NCI-H2196 (cell line): ENCODE measurements around the gene IL16.

Experiments used
- DNase-seq: peaks from one replicate; lab custom pipeline; 2025; ENCODE audit not compliant: unreplicated experiment; lab: John Stamatoyannopoulos, UW

Gene IL16

DNA sequence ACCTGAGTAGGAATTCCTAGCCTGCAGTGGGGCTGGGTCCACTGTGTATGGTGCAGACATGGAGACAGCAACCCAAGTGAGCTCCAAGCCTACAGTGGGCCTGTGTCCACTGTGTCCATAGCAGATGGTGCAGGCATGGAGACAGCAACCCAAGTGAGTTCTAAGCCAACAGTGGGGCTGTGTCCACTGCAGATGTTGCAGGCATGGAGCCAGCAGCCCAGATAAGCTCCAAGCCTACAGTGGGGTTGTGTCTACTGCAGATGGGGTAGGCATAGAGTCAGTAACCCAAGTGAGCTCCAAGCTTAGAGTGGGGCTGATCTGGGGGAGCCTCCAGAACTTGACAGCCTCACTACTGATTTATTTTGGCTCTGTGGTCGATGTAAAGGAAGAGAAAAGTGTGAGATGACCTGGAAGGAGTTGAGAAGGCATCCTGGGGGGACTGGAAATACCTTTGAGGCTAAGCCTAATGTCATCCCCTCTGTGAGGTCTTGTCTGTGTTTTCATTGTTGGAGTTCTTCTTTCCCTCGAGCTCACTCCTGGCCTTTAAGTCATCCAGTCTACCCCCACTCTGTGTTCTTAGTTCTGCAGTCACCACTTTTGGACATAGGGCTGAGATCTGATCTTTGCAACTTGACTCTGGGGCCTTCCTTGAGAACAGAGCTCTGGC, 22.4 kb upstream of the IL16 start:
- DNase-seq: no peak

DNA sequence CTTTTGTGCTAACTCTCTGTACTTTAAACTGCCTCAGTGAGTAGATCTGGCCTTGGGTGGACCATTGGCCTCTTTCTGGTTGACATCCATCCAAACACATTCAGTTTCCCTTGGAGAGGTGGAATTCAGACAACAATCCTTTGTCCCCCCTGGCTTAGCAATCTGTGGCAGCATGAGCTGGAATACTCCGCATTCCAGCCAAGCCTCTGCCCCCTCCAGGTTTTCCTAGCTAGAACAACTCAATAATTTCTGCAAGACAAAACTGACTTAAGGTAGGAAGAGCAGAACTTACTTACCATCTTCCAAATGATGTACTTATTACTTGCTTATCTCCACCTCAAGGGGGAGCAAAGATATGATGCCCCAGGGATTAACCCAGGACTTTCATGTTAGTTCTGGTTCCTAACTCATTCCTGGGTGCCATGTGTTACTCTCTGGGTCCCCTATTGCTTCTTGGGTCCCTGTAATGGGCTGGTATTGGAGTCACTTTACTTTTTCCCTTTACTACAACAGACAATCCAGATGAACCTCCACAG, 21.8 kb upstream of the IL16 start:
- DNase-seq: no peak

DNA sequence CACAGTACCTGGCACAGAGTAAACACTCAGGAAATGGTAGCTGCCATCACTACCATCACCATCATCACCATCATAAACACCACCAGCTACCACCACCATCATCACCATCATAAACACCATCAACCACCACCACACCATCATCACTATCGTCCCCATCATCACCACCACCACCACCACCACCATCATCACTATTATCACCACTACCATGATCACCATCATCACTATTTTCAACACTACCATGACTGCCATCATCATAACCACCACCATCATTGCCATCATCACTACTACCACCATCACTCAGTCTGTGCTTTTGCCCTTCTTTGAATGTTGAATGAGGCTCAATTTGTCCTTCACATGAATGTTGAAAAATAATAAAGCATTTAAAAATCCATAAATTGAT, 21.2 kb upstream of the IL16 start:
- no peak for DNase-seq

DNA sequence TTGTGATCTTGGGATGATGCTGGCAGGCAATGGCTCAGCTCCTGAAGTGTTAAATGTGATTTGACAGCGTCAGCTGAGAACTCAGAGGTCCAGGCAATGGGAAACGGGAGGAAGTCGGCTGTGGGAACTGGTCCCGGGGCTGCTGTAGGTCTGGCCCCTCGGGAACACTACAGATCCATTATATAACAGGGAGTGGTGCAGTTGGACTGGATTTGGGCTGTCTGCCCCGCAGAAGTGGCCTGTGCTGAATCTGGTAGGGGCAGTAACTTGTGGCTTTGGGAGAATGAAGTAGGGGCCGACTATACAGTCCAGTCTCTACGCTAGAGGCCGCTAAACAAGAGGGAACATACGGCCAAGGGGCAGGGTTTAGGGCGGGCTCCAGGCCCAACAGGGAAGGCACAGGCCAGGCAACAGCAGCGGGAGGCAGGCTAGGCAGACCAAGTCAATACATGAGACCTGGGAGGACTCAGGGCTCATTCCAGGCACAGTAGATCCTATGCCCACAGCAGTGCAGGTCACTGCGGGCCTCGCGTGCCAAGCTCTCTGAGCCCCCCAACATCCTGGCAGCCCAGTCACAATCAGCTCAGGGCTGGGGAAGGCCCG, 20.3 kb upstream of the IL16 start:
- DNase-seq: no peak

DNA sequence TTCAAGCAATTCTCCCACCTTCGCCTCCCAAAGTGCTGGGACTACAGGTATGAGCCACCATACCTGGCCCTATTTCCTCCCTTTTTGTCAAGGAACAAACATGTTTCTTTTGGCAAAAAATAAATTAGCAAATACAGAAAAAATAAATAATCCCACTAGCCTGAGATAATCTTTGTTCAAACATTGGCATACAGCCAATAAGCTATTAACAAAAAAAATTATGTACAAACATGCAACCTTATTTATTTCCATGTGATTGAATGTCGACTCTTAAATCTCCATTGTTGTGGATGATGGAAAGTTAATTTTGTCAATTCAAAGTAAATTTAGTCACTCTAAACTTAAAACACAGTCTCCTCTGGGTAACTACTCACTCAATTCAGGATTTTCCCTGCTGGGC, 18.3 kb upstream of the IL16 start:
- no peak for DNase-seq

DNA sequence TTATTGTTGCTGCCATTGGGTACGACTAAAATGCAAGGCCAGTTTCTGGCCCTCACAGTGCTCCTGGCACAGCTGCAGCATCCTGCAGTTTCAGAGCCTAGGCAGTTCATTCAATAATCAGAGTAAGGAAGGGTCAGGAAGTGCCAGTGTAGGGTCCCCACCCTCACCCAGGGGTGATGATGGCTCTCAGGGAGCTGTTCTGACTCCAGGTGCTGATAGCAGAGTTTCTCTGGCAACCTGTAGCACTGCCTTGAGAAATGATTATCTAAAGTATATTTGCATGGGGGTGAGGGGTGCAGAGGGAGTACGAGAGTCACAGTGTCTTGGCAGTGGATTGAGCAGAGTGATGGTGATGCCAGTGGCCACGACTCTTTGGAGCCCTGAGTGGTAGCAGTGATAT, 15.5 kb upstream of the IL16 start:
- no peak for DNase-seq

DNA sequence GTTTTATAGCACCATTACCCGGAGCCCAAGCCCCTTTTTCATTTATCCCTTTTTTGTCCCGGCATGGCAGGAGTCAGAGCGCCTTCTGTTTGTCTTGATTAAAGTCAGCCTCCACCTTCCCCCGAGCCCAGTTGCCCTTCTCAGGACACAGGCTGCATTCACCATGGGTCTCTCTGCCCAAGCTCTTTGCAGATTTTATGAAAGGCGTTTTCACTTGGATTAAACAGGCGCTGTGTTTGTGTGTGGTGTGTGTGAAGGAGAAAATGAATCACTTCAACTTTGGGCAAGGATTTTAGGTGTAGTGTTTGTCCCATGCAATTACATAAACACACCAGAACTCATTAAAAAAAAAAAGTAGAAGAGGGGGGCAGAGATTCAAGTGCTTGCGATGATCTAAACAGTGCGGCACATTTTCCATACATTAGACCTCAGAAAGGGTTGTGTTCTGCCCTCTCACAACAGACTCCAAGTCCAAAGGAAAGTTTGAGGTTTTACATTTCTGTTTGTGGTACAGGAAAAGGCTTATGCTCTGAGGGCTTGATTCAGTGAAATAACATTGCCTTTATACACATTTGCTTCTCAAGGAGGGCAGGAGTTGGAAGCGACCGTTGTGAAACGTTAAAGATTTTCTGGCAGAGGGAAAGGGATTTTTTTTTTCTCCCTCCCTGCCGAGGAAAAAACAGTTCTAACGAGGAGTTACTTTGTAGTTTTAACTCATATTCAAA, 14.5 kb upstream of the IL16 start:
- DNase-seq: no peak

DNA sequence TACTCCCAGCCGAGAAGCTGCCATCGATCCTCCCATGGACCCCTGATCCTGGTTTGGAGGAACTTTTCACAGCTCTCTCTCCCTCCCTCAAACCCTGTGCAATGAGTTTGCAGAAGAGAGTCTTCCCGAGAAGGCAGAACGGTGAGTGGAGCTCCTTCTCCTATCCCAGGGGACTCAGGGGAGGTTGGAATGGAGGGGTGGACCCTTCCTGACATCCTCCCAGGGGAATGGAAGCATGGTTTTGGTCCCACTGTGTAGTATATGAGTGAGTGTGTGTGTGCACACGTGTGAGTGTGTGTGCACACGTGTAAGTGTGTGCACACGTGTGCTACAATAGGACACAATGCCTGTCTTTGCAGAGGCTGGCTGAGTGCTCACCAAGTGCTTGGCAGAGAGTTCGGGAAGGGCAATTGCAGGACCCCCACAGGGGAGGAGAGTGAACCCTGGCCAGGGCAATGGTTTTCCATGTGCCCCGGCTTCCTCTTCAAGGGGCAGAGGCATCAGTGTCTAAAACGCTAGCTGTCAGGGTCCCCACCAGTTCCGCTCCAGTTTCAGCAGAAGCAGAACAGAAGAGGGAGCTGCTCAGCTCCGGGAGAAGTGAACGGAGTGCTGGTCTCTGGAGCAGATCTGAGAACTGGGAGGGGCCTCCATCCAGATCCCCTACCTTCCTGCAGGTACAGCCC, 13.8 kb upstream of the IL16 start:
- DNase-seq: no peak

DNA sequence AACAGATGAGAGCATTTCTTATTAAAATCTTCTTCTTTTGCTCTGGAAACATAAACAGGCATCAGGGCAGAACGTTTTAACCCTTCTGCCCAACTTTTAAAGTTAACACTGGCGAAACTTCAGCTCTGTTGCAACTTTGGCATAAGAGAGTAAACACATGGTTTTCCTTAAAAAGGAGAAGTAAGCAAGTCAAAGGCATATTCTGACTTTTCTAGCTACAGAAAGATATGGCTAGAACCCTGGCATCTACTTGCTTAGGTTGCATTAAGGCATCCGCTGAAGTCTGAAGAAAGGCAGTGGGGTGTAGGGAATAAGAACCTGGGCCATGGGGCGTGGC, 13.3 kb upstream of the IL16 start:
- DNase-seq: no peak

DNA sequence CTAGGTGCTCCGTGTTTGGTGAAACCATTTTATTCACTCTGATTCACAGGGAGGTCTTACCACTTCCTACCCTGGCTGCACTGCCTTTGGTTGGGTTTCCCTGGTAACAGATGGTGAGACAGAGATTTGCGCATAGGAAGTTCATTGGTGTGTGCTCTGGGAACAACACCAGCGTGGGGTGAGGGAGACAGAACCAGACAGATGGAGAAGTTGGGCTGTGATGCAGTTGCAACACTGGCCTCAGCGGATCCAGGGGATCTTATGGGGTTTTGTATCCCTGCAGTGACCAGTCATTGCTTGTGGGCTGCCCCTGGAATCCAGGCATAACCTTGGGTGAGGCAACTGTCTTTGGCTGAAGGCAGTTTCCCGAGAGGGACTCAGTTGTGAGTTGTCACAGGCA, 12.5 kb upstream of the IL16 start:
- DNase-seq: no peak

DNA sequence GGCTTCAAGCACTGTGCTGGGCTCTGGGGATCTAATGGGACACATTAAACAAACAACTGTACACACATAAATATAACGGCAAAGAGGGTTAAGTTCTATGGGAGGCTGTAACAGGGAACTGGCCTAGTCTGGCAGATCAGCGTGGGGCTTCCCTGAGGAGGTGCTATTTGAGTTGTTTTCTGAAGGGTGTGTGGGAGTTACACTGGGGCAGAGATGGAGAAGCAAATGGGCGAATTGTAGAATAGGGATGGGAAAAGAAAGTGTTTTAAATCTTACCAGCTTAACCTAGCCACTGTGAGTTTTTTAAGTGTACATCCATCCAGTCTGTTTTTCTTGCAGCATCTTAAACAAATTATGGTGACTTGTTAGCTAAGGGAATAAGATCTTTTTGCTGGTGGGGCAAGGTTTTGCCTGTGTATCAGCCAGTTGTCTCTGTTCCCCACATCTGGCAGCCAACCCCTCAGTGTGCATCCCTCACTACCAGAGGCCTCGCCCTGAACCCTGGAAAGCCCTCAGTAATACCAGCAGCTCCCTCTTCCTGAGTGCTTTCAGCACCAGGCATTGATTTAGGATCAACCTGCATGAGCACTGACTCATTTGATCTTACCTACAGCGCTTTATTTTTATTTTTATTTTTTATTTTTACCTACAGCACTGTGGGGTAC, 10.9 kb upstream of the IL16 start:
- no peak for DNase-seq

DNA sequence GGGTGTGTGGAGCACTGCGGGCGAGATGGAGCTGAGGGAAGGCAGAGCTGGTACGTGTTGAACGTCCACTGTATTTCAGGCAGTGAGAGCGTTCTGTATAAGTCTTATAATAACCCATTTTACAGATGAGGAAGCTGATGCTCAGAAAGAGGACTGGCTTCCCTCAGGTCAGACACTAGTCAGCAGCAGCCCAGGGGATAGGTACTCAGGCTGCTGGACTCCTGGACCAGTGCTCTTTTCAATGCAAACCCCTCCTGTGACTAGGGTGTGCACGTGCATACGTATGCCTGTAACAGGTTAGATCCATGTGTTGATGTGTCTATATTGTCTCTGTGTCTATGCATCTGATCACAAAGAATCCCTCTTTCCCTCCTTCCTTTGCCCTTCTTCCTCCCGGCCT, 8.3 kb upstream of the IL16 start:
- DNase-seq: no peak

DNA sequence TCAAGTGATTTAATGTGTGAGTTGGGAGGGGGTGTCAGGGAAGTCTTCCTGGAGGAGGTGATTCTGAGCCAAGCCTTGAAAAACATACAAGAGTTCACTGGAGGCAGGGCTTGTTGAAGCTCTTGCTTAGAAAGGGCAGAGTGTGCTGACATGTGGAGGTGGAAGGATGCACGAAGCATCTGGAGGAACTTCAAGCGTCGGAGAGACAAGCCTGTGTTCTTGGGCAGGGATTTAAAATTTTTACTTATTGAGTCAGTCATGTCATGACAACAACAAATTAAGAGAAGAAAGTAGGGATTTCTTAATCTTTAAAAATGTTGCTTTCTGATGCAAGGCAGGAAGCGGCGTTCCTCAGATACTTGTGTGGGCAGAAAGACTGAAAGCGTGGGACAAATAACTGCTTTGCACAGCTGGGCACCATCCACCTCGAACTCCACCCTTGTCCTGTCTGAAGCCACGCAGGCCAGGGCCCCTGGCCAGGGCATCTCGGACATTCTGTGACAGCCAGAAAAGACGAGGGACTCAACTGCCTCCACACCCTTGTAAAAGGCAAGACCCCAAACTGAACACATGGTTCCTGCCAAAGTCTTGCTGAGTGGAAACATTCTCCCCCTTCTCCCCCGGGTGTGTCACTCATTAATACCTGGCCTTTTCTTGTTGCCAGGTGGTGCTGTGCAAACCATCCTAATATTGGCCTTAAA, 6.9 kb upstream of the IL16 start:
- no peak for DNase-seq

DNA sequence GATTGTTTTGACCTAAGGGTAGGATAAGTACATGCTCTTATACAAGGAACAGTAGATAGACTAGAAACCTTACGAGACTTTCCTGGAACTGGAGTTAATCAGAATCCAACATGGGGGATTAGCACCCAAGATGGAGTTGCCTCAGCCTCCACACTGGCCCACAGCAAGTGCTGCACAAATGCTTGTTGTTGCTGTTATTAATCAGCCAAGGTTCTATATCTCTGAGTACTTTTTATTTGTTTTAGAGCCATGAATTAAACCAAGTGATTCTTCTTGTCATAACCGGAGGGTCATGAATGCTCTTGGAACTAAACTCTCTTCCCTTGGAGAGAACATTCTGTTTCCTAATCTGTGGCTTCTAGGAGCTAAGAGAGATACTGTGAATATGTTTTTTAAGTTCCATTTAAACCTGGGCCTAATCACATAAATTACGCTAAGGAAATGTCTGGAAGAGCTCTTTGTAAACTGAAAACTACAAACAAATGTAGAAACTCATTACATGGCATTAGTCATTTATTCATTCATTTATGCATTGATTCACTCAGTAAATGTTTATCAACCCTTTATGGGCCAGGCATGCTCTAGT, 5.7 kb upstream of the IL16 start:
- DNase-seq: no peak

DNA sequence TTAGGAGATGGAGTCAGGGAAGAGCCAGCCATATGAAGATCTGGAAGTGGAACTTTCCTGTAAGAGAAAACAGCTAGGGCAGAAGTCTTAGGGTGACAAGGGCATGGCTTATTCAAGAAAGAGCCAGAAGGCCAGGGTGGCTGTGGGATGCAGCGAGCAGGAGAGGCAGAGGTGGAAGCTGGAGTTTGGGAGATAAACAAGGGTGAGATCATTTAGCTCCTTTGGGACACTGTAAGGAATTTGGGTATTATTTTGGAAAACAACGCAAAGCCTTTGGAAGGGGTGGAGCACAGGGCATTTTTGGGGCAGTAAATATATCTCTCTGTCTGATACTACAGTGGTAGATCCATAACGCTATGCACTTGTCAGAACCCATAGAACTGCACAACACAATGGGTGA, 5.0 kb upstream of the IL16 start:
- no peak for DNase-seq

DNA sequence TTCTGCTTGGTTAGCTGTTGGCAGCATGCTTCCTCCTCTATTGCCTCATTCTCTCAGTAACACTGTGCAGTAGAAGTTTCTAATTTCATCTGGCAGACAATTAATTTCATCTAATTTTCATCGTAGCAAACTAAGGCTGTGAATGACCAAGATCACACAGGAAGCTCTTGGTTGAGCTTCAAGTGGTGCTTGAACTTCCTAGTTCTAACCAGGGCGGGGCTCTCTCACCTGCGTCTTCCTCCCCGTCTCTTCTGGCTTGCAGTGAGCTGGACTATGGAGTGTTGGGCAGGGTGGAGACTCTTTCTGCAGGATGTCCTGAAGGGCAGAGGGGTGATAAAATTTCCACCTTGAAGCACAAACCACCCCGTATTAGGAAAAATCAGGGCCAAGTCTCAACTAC, 2.0 kb upstream of the IL16 start:
- DNase-seq: no peak

DNA sequence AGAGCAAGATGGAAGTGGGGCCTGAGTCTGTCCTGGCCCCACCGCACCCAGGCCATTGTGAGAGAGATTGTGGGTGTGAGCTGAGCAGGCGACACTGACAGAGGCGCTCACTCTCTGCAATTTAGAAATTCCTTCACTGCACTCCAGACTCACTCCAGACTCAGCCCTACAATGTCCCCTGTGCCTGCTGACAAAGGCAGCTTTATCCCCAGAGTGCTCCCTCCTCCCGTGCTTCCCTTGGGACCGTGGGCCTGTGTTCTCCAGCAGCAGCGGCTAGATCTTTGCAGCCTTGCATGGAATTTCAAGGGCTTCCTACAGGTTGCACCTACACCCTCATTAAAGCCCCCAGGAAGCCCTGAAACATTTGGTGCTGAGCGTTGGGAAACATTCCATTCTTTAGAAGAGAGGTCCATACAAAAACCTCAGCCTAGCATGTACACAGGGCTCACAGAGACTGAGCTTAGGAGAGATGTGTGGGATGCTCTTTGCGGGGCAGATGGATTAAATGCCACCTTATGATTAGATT, 1.3 kb upstream of the IL16 start:
- DNase-seq: no peak

DNA sequence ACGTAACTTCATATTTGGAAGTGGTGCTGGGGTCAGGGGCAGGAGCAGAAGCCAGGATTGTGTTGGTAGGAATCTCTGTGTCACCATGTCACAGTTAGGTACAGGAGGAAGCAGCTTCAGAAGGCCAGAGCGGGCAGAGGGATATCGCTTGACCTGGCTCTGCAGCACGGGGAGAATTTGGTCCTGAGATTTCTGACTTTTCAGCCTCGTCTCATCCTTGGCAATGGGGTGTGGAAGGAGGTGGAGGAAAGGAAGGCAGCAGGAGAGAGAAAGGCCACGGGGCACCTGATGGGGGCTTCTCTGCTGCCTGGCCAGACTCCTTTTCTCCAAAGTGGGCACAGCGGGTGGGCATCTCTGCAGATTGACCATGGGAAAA, 564 bp downstream of the IL16 start:
- no peak for DNase-seq

DNA sequence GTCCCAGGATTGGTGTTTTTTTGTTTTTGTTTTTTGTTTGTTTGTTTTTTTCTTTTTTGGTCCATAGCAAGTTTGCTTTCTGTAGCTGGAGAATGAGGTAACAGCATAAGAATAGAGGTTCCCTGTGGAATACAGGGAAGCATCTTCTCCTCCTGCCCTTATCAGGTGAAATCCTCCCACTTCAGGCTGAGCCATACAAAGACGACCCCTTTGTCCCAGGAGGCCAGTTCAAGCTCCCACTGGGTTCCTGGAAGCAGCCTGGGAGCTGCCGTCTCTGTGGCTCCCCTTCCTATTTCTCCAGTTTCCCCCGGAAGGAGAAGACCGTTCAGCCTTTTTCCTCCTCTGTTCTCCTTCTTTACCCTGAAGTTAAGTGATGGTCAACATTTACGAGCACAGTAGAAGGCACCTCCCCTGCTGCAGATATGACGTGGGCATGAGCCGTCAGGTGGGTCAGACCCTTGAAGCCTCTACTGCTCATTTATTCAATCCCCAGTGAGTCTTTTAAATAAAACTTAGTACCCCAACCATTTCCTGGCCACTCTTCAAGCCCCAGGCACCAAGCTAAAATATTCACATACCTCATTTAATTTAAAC, 1.1 kb downstream of the IL16 start:
- no peak for DNase-seq
